Endodermal cell (in vitro differentiated cells): ENCODE measurements around the gene MEGF8. TPM values are rescaled to one million over a fixed set of nuclear protein-coding genes. Genes with fewer than 3 reads are reported as not detected.
"Not testable (repeated sequence)": the region's sequence is repeated elsewhere in the genome, so short reads cannot be mapped to it uniquely, and the experiment has no call there.

Experiments used
- DNase-seq: peaks from one replicate; pipeline ENCODE4 v3.0.0-alpha.2; 2017
- H3K27ac ChIP-seq: 2 replicates; pipeline ENCODE4 v1.5.1; 2013; ENCODE audit warnings: mild to moderate bottlenecking, low read depth, low read length, moderate library complexity
- H3K27me3 ChIP-seq: 2 replicates; pipeline ENCODE4 v1.6.1; 2013; ENCODE audit warnings: mild to moderate bottlenecking, low read length, moderate library complexity; ENCODE audit not compliant: insufficient read depth, control insufficient read depth, poor library complexity, severe bottlenecking
- H3K36me3 ChIP-seq: 2 replicates; pipeline ENCODE4 v1.7.0; 2013; ENCODE audit warnings: mild to moderate bottlenecking, low read length, moderate library complexity; ENCODE audit not compliant: control insufficient read depth, insufficient read depth
- H3K4me1 ChIP-seq: one replicate; pipeline ENCODE4 v1.7.0; 2013; ENCODE audit warnings: low read length; ENCODE audit not compliant: control insufficient read depth, insufficient read depth
- H3K4me3 ChIP-seq: 2 replicates; pipeline ENCODE4 v1.5.1; 2013; ENCODE audit warnings: mild to moderate bottlenecking, low read length, moderate library complexity
- H3K9ac ChIP-seq: 2 replicates; pipeline ENCODE4 v1.6.1; 2013; ENCODE audit warnings: mild to moderate bottlenecking, low read length, moderate library complexity; ENCODE audit not compliant: poor library complexity, severe bottlenecking; ENCODE audit errors: extremely low read depth
- H3K9me3 ChIP-seq: 2 replicates; pipeline ENCODE4 v1.6.1; 2013; ENCODE audit warnings: mild to moderate bottlenecking, low read length, moderate library complexity; ENCODE audit not compliant: control insufficient read depth
- H3K27ac Mint-ChIP-seq: 2 replicates; pipeline ENCODE4 v1.8.0; 2020; ENCODE audit warnings: mixed read lengths
- H3K27me3 Mint-ChIP-seq: 2 replicates; pipeline ENCODE4 v1.8.0; 2021; ENCODE audit warnings: mild to moderate bottlenecking, mixed read lengths; ENCODE audit not compliant: insufficient read depth
- H3K36me3 Mint-ChIP-seq: 2 replicates; pipeline ENCODE4 v1.8.0; 2020; ENCODE audit warnings: low read depth, mixed read lengths
- H3K4me1 Mint-ChIP-seq: 2 replicates; pipeline ENCODE4 v1.8.0; 2020; ENCODE audit warnings: mixed read lengths
- H3K4me3 Mint-ChIP-seq: 2 replicates; pipeline ENCODE4 v1.8.0; 2020; ENCODE audit warnings: mild to moderate bottlenecking, moderate library complexity, mixed read lengths
- H3K9me3 Mint-ChIP-seq: 2 replicates; pipeline ENCODE4 v1.8.0; 2020; ENCODE audit warnings: mild to moderate bottlenecking, mixed read lengths
- WGBS, 2 experiments: methylation state at CpG; one replicate each; pipeline versions ENCODE4 v1.1.5 to v1.1.7; 2013; ENCODE audit warnings: missing lambda C conversion rate in 2 of 2, mixed read lengths in 1 of 2; ENCODE audit not compliant: insufficient coverage in 1 of 2, insufficient read length in 1 of 2; 5-methylcytosine and 5-hydroxymethylcytosine counted together
- total RNA-seq, 2 donors: library from RNA; stranded (reverse); fragmentation: NEBNext Ultra II Directional in 1 of 2; extraction: Animal tissue kit (Norgen Biotek cat#: 25700) in 1 of 2; gene quantifications; 2 replicates in 1 of 2; 3 replicates in 1 of 2; pipeline ENCODE4 v1.2.1, GENCODE V29; 2021
- TF ChIP-seq, protein P1 (sequence below): fragments of 200-600 bp; sonication (generic); conservative IDR thresholded peaks from 2 replicates; pipeline ENCODE4 v1.5.0; 2021; ENCODE audit warnings: antibody characterized with exemption, mild to moderate bottlenecking

MEGF8 gene
- total RNA-seq, 2 donors from 2014 or later, result 48.0 to 51.4 TPM

DNA sequence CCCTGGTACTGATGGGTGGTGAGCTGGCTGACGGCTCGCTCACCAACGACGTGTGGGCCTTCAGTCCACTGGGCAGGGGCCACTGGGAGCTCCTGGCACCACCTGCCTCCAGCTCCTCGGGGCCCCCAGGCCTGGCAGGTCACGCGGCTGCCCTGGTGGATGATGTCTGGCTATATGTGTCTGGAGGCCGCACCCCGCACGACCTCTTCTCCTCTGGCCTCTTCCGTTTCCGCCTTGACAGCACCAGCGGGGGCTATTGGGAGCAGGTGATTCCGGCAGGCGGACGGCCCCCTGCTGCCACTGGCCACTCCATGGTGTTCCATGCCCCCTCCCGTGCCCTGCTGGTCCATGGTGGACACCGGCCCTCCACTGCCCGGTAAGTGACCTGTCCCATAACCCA lies 10.5 kb downstream of the MEGF8 start:
- H3K9me3 ChIP-seq, result no peaks in the 10 kb centered on the region
- H3K4me1 Mint-ChIP-seq, result no peaks in the 10 kb centered on the region
- H3K27ac Mint-ChIP-seq, result no peak overlapping the region
- H3K4me3 Mint-ChIP-seq, result no peak overlapping the region
- no peaks in the 10 kb centered on the region for H3K4me1 ChIP-seq
- no peak overlapping the region for H3K27ac ChIP-seq
- DNase-seq, result no peak
- 95 to 96% methylated on average over 14 to 19 of the region's 19 CpGs for WGBS, 2 experiments
- H3K9me3 Mint-ChIP-seq, result no peaks in the 10 kb centered on the region
- H3K27me3 ChIP-seq, result no peaks in the 10 kb centered on the region
- H3K36me3 Mint-ChIP-seq, result peaks cover 13% of the 10 kb centered on the region
- TF ChIP-seq, protein P1, sequence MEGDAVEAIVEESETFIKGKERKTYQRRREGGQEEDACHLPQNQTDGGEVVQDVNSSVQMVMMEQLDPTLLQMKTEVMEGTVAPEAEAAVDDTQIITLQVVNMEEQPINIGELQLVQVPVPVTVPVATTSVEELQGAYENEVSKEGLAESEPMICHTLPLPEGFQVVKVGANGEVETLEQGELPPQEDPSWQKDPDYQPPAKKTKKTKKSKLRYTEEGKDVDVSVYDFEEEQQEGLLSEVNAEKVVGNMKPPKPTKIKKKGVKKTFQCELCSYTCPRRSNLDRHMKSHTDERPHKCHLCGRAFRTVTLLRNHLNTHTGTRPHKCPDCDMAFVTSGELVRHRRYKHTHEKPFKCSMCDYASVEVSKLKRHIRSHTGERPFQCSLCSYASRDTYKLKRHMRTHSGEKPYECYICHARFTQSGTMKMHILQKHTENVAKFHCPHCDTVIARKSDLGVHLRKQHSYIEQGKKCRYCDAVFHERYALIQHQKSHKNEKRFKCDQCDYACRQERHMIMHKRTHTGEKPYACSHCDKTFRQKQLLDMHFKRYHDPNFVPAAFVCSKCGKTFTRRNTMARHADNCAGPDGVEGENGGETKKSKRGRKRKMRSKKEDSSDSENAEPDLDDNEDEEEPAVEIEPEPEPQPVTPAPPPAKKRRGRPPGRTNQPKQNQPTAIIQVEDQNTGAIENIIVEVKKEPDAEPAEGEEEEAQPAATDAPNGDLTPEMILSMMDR, result no peak
- H3K4me3 ChIP-seq, result no peak overlapping the region
- H3K36me3 ChIP-seq, result peaks cover 9% of the 10 kb centered on the region
- no peaks in the 10 kb centered on the region for H3K27me3 Mint-ChIP-seq
- no peak overlapping the region for H3K9ac ChIP-seq

DNA sequence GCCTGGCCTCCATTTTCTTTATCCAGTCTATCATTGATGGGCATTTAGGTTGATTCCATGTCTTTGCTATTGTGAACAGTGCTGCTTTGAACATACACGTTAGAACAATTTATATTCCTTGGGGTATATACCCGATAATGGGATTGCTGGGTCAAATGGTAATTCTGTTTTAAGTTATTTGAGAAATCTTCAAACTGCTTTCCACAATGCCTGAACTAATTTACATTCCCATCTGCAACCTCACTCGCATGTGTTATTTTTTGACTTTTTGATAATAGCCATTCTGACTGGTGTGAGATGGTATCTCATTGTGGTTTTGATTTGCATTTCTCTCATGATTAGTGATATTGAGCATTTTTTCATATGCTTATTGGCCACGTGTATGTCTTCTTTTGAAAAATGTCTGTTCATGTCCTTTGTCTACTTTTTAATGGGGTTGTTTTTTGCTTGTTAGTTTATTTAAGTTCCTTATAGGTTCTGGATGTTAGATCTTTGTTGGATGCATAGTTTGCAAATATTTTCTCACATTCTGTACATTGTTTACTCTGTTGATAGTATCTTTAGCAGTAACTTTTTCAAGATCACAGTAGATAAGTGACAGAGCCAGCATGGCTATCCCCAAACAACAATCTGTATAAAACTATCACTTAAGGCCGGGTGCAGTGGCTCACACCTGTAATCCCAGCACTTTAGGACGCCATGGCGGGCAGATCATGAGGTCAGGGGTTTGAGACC lies 13.9 kb downstream of the MEGF8 start:
- not testable (repeated sequence) for H3K9me3 Mint-ChIP-seq, H3K27ac ChIP-seq, H3K27ac Mint-ChIP-seq, H3K4me1 Mint-ChIP-seq, DNase-seq, H3K4me1 ChIP-seq, H3K4me3 Mint-ChIP-seq, H3K9me3 ChIP-seq, H3K27me3 ChIP-seq, H3K4me3 ChIP-seq, H3K27me3 Mint-ChIP-seq, H3K9ac ChIP-seq
- peaks cover 15% of the 10 kb centered on the region for H3K36me3 ChIP-seq
- 89 to 94% methylated on average over 3 to 7 of the region's 7 CpGs for WGBS, 2 experiments
- peaks cover 29% of the 10 kb centered on the region for H3K36me3 Mint-ChIP-seq

GRCh38 chr19:42339922-42340321 lies 14.5 kb downstream of the MEGF8 start:
- not testable (repeated sequence) for H3K4me3 ChIP-seq, H3K4me3 Mint-ChIP-seq, H3K9me3 Mint-ChIP-seq, H3K9ac ChIP-seq, H3K27me3 ChIP-seq, H3K27ac Mint-ChIP-seq, H3K4me1 ChIP-seq, DNase-seq, H3K4me1 Mint-ChIP-seq, H3K9me3 ChIP-seq, H3K27ac ChIP-seq, H3K27me3 Mint-ChIP-seq
- peaks cover 19% of the 10 kb centered on the region for H3K36me3 ChIP-seq
- WGBS, 2 experiments, result 75 to 95% methylated on average over 1 to 4 of the region's 4 CpGs
- H3K36me3 Mint-ChIP-seq, result peaks cover 32% of the 10 kb centered on the region

DNA sequence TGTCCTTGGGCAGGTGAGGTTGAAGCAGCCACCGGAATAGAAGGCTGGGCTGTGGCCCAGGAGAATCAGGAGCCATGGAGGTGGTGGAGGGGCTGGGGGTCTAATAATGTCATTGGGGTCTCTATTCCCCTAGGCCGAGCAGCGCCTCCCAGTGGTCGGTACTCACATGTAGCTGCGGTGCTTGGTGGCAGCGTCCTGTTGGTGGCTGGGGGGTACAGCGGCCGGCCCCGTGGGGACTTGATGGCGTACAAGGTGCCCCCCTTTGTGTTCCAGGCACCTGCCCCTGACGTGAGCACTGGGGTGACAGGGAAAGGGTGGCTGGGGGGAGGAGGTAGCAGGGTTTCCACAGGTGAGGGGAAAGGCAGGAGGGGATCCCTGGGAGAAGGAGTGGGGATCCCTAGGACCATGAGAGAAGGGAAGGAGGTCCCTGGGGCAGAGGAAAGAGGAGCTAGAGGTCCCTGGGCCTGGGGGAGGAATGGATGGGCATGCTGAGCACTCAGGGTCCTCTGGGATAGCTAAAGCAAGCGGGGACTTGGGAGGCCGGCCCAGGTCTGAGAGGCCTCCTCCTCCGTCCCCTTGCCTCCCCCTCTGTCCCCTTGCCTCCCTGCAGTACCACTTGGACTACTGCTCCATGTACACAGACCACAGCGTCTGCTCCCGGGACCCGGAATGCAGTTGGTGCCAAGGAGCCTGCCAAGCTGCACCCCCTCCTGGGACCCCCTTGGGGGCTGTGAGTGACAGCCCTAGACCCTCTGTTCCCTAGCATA lies 18.1 kb downstream of the MEGF8 start:
- H3K27ac ChIP-seq, result no peak overlapping the region
- peaks cover 27% of the 10 kb centered on the region for H3K36me3 ChIP-seq
- no peak overlapping the region for H3K9ac ChIP-seq
- WGBS, 2 experiments, result 89 to 90% methylated on average over 9 to 17 of the region's 17 CpGs
- H3K9me3 ChIP-seq, result no peaks in the 10 kb centered on the region
- H3K27me3 Mint-ChIP-seq, result no peaks in the 10 kb centered on the region
- H3K4me3 ChIP-seq, result no peak overlapping the region
- no peaks in the 10 kb centered on the region for H3K27me3 ChIP-seq
- TF ChIP-seq, protein P1, result peak; percentile 75
- H3K4me1 ChIP-seq, result no peaks in the 10 kb centered on the region
- no peaks in the 10 kb centered on the region for H3K4me1 Mint-ChIP-seq
- H3K36me3 Mint-ChIP-seq, result peaks cover 48% of the 10 kb centered on the region
- peak; percentile 79 for DNase-seq
- no peak overlapping the region for H3K27ac Mint-ChIP-seq
- H3K4me3 Mint-ChIP-seq, result no peak overlapping the region
- H3K9me3 Mint-ChIP-seq, result no peaks in the 10 kb centered on the region
